GM12864 (cell line): Measurements from ENCODE around the gene SKAP1.

Experiments used
- DNase-seq: peaks from one replicate; pipeline ENCODE4 v3.0.0-alpha.2; 2011; ENCODE audit warnings: low read depth
- H3K4me3 ChIP-seq: 2 replicates; pipeline ENCODE4 v1.5.1; 2011; ENCODE audit warnings: mild to moderate bottlenecking, low read depth, low read length, control low read depth
- TF ChIP-seq, protein P1 (sequence below): IDR thresholded peaks from 2 replicates; pipeline ENCODE4 v1.5.1; 2011; ENCODE audit warnings: low read depth, mild to moderate bottlenecking, moderate library complexity, low read length, control low read depth, inconsistent platforms; ENCODE audit errors: missing control alignments

Gene SKAP1

DNA sequence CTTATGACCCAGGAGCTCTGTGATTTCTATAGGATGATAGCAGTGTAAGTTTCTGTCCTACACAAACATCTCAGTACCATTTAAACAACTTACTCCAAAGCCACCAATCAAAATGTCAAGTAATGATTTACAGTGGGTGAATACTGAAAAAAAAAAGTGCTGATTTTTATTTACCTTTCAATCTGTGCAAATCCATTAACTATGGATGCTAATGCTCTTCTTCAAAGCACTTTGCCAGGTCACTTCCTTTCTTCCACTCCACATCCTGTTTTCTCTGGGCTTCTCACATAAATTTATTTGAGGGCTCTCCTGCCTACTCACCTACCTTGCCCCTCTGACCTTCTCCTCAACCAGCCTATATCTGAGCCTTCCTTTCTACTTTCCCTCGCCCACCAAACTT is 101.6 kb downstream of the SKAP1 start:
- TF ChIP-seq, protein P1, sequence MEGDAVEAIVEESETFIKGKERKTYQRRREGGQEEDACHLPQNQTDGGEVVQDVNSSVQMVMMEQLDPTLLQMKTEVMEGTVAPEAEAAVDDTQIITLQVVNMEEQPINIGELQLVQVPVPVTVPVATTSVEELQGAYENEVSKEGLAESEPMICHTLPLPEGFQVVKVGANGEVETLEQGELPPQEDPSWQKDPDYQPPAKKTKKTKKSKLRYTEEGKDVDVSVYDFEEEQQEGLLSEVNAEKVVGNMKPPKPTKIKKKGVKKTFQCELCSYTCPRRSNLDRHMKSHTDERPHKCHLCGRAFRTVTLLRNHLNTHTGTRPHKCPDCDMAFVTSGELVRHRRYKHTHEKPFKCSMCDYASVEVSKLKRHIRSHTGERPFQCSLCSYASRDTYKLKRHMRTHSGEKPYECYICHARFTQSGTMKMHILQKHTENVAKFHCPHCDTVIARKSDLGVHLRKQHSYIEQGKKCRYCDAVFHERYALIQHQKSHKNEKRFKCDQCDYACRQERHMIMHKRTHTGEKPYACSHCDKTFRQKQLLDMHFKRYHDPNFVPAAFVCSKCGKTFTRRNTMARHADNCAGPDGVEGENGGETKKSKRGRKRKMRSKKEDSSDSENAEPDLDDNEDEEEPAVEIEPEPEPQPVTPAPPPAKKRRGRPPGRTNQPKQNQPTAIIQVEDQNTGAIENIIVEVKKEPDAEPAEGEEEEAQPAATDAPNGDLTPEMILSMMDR, result no peak

DNA sequence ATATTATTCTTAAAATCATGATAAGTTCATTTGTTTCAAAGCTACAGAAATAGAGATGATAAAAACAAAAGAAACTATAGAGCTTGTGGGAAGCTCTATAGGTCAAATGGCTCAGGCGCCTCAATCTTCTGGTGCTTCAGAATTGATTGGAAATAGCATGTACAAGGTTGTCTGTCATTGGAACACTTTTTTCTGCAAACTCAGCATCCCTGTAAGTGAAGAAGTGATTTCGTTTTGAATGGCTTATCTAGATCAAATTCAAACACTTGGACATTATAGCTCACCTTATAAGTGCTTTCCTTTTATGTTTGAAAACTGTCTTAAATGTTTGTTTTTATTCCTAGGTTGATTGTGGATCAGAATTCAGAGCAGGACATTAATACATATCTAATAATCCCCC is 103.7 kb downstream of the SKAP1 start:
- TF ChIP-seq, protein P1, result no peak
- H3K4me3 ChIP-seq, result no peak overlapping the region
- DNase-seq, result no peak

More for the DNA sequence above, 101.6 kb downstream of the SKAP1 start:
- DNase-seq, result no peak
- H3K4me3 ChIP-seq, result no peak overlapping the region

DNA sequence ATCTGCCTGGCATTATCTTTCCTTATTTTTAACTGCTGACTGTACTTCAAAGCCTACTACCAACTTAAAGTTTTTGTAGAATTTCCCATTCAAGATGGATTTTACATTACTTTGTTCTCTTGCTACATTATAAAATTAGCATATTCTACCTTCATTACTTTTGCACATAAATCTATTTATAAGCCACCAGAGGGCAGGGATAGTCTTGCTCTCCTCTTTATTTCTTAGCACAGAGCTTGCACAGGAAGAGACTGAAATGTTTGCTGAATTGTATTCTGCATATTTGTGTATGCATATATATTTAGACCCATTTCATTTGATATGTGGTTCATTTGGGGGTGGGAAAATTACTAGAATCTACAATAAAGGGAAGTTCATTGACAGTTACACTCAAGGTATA is 108.0 kb downstream of the SKAP1 start:
- no peak overlapping the region for H3K4me3 ChIP-seq
- DNase-seq, result no peak
- TF ChIP-seq, protein P1, result no peak

DNA sequence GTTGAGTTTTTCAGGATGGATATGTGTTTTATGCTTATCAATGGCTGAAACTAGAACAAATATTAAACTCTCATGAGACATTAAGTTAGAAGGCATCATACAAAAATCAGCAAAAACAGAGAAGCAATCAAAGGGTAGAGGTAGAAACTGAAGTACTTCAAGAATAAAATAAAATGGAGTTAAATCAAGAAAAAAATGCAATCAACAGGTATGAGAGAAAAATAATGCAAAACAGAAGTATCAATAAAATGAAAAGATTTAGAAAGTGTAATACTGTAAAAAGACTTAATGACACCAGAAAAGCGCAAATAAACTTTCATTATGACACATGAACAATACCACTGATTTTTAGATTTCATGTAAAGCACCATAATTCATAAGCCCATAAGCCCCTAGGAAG is 112.3 kb downstream of the SKAP1 start:
- DNase-seq, result no peak
- TF ChIP-seq, protein P1, result no peak
- no peak overlapping the region for H3K4me3 ChIP-seq

DNA sequence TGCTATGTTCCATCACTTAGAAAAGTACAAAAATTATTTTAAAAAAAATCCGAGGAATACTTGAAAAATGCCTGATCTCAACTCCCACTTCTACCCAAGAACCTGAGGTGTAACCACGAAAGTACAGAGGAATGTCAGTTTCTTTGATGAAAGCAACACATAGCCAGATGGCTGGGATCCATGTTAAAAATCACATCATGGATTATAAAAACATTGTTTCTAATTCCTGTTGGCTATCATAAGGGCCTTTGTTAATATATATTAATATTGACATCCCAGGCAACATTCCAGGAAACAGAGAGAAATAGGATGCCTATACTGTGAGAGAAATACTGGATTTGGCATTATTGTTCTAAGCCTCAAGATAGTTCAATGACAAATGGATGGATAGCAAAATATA is 115.3 kb downstream of the SKAP1 start:
- DNase-seq, result no peak
- no peak overlapping the region for H3K4me3 ChIP-seq
- TF ChIP-seq, protein P1, result no peak

DNA sequence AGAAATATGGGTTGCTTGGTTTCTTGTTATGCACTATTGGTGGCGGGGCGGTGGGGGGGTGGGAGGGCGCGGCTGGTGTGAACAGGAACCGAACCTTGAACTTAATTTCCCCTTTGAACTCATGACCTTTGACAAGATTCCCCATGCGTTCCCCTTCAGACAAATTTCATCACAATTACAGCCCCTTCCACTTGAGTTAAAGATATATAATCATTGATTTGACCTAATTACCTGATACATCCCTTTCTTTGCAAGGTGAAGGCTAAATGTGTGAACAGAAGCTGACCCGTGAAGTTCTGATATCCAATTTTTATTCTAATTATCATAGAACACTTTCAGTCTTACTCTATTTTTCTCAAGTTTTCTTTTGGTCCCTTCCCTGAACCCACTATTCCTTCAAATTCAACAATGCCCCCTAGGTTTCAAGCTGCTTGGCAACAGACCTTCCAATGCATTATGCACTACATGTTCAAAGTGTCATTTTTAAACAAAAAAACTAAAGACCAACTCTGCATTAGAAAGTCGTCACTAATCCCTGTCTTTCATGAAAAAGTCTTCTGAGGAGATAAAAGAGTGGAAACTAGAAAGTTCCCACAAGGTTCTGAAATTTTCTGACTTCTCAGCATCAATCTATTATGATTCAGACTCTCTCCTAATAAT is 116.8 kb downstream of the SKAP1 start:
- H3K4me3 ChIP-seq, result no peak overlapping the region
- no peak for DNase-seq
- TF ChIP-seq, protein P1, result no peak

DNA sequence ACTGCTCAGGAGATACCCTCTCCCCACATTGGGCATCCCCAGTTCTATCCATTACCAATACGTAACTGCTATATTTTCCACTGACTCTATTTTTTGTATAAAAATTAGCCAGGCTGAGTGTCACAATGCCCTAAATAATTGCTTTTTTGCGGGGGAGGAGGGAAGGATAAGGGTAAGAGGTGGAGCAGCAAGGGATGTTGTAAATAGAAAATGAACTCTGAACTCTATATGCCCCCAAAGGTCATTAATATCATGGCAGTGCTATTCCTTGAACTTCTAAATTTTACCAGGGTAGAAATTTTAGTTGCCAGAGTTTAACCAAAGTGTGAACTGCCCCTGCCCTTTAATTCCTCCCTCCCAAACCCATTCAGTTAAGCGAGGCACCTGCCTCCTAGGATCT is 118.7 kb downstream of the SKAP1 start:
- no peak overlapping the region for H3K4me3 ChIP-seq
- no peak for DNase-seq
- TF ChIP-seq, protein P1, result no peak
